ENCODE data around the gene NRIP1. TPM values are rescaled to one million over a fixed set of nuclear protein-coding genes. Genes with fewer than 3 reads are reported as not detected.
A peak's percentile ranks its signal among the peaks of the same experiment; 100 is the strongest.

NRIP1 gene
- polyA plus RNA-seq, 3 donors, result 4.3 to 28.2 (median 23.5) TPM

- H2AFZ ChIP-seq (ENCODE audit: insufficient read depth, low read depth, low read length, poor library complexity, severe bottlenecking), result no peak overlapping the region
- H4K20me1 ChIP-seq (ENCODE audit: insufficient read depth, low read length), result peaks cover 100% of the 10 kb centered on the region
- Mint-ChIP-seq H3K9me3 (no peaks in the 10 kb centered on the region), H3K36me3 (peaks cover 0 to 6% of the 10 kb centered on the region in 2 donors), H3K27ac (peak overlapping the region in 2 of 7 donors; percentile 20 to 63), H3K27me3 (ENCODE audit: low read depth in 3 of 3) (peaks cover 0 to 4% (median 0%) of the 10 kb centered on the region in 3 donors), H3K4me1 (peaks cover 97% of the 10 kb centered on the region), H3K4me3 (peak overlapping the region; percentile 9 to 39)
- peak overlapping the region; percentile 48 for H3K4me2 ChIP-seq (replicated peaks; ENCODE audit: extremely low read depth, low read length, poor library complexity, severe bottlenecking)
- H3K9ac ChIP-seq (ENCODE audit: insufficient read depth, low read length, poor library complexity, severe bottlenecking), result no peak overlapping the region
- peak overlapping the region in 1 of 2 donors; percentile 39 for H3K27ac ChIP-seq (ENCODE audit: low read depth in 1 of 2, low read length in 2 of 2)
- no peak for TF ChIP-seq CTCF (IDR thresholded peaks at IDR 0.05)
- H3K36me3 ChIP-seq (replicated peaks in 1 of 2; ENCODE audit: control insufficient read depth in 1 of 2, insufficient read depth in 2 of 2, low read length in 2 of 2), result no peaks in the 10 kb centered on the region
- peak in 1 of 3 donors; percentile 15 for DNase-seq
- H3K4me1 ChIP-seq (ENCODE audit: control insufficient read depth in 1 of 2, insufficient read depth in 2 of 2, low read length in 2 of 2), result peaks cover 60 to 93% of the 10 kb centered on the region in 2 donors
- intact Hi-C loops (cut with micrococcal nuclease), result no loop called here
- H3K9me3 ChIP-seq (replicated peaks in 1 of 2; ENCODE audit: control insufficient read depth in 1 of 2, insufficient read depth in 1 of 2, low read length in 2 of 2), result no peaks in the 10 kb centered on the region
- peak overlapping the region in 1 of 3 experiments; percentile 26 for H3K4me3 ChIP-seq (replicated peaks in 1 of 3; ENCODE audit: low read depth in 2 of 3, low read length in 3 of 3)
- no peaks in the 10 kb centered on the region for H3K27me3 ChIP-seq (ENCODE audit: control insufficient read depth in 2 of 2, insufficient read depth in 2 of 2, low read length in 2 of 2)
- WGBS (ENCODE audit: insufficient coverage), result no CpG with 5 or more reads among the region's 2 CpGs
- peaks cover 100% of the 10 kb centered on the region for H3K79me2 ChIP-seq (ENCODE audit: insufficient read depth, low read length)
Measured at GRCh38 chr21:15058854-15059263, 5.9 kb downstream of the NRIP1 start.

GRCh38 chr21:15057285-15057684 is 7.5 kb downstream of the NRIP1 start:
- Histone ChIP-seq H3K4me1 (ENCODE audit: control insufficient read depth in 1 of 2, insufficient read depth in 2 of 2, low read length in 2 of 2) (peaks cover 54 to 92% of the 10 kb centered on the region in 2 donors), H3K4me2 (replicated peaks; ENCODE audit: extremely low read depth, low read length, poor library complexity, severe bottlenecking) (peak overlapping the region; percentile 40), H3K79me2 (ENCODE audit: insufficient read depth, low read length) (peaks cover 100% of the 10 kb centered on the region), H3K27ac (ENCODE audit: low read depth in 1 of 2, low read length in 2 of 2) (no peak overlapping the region), H3K9me3 (replicated peaks in 1 of 2; ENCODE audit: control insufficient read depth in 1 of 2, insufficient read depth in 1 of 2, low read length in 2 of 2) (no peaks in the 10 kb centered on the region), H3K4me3 (replicated peaks in 1 of 3; ENCODE audit: low read depth in 2 of 3, low read length in 3 of 3) (peak overlapping the region in 1 of 3 experiments; percentile 39), H3K9ac (ENCODE audit: insufficient read depth, low read length, poor library complexity, severe bottlenecking) (no peak overlapping the region), H4K20me1 (ENCODE audit: insufficient read depth, low read length) (peaks cover 100% of the 10 kb centered on the region), H3K36me3 (replicated peaks in 1 of 2; ENCODE audit: control insufficient read depth in 1 of 2, insufficient read depth in 2 of 2, low read length in 2 of 2) (no peaks in the 10 kb centered on the region), H2AFZ (ENCODE audit: insufficient read depth, low read depth, low read length, poor library complexity, severe bottlenecking) (no peak overlapping the region), H3K27me3 (ENCODE audit: control insufficient read depth in 2 of 2, insufficient read depth in 2 of 2, low read length in 2 of 2) (no peaks in the 10 kb centered on the region)
- Mint-ChIP-seq H3K27me3 (ENCODE audit: low read depth in 3 of 3) (peaks cover 0 to 4% (median 0%) of the 10 kb centered on the region in 3 donors), H3K4me1 (peaks cover 98% of the 10 kb centered on the region), H3K27ac (peak overlapping the region in 1 of 7 donors; percentile 6), H3K4me3 (peak overlapping the region; percentile 11 to 35), H3K36me3 (peaks cover 0 to 3% of the 10 kb centered on the region in 2 donors), H3K9me3 (no peaks in the 10 kb centered on the region)
- TF ChIP-seq CTCF (IDR thresholded peaks at IDR 0.05), result no peak
- no peak for DNase-seq
- WGBS (ENCODE audit: insufficient coverage), result 20% methylated on average over 3 of the region's 6 CpGs
- intact Hi-C loops (cut with micrococcal nuclease), result no loop called here

Measured in CD14-positive monocyte (primary cell).